ENCODE data around the gene LENG1.

The LENG1 gene

GRCh38 chr19:54162241-54162805 lies 2.8 kb upstream of the LENG1 start:
- peak; percentile 67 for DNase-seq

DNA sequence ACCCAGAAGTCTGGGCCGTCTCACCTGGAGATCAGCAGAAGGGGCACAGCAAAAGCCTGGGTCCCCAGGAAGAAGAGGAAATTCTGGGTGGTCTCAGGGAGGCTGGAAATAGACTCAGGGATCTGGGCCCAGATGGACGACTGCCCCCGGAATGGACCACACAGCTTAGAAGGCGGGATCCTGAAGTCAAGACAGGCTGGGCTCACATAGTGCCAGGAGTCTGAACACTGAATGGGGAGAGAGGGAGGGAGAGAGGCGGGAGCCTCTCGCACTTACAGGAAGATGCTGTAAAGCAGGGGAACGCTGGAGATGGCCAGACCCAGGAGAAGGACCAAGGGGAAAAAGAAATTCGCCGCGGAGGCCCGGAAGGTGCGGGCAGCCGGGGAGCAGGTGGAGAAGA lies 1.3 kb upstream of the LENG1 start:
- DNase-seq = no peak

DNA sequence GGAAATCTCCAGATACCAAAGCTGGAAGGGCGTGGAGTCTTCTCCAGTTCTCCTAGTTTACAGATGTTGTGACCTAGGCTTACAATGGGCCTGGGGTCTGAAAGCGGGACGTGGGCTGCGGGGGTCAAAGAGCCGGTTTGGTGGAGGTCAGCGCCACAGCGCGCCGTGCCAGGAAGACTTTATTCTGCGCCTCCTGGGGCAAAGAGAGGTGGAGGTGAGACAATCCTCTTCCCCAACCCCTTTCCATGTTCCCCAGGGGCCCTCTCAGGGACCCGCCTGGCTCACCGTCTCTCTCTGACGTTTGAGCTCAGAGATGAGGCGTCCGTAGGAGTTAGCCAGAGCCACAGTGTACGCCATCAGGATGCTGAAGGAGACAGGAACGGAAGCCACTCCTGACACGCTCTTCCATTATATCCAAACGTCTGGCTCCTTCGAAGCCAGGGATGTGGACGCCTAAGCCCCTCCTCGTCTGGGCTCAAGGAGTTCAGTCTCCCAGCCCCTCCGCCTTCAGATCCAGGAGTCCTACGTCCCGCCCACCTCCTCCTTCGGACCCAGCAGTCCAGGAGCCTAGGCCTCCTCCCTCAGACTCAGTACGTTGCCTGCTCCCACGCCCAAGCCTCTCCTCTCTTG lies 776 bp upstream of the LENG1 start:
- peak; percentile 36 for DNase-seq

- DNase-seq = no peak
These were observed 639 bp downstream of the LENG1 start for GRCh38 chr19:54158812-54159351.

DNA sequence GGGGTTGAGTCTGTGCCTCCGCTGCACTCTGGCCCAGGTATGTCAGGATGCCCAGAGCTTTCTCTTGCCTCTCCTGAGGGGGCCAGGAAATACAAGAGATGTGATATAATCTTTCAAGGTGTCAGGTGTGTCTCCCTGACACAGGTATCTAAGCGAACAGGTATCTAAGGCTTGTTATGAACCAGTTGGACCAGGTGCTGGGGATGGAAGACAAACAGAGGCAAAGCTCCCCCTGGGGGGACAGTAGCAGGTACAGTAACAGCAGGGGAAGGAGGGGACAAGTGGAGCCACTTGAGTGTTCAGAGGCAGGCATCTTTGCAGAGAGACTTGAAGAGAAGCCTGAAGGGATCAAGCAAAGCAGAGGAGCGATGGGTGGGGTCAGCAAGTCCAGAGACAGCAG lies 2.6 kb downstream of the LENG1 start:
- no peak for DNase-seq

DNA sequence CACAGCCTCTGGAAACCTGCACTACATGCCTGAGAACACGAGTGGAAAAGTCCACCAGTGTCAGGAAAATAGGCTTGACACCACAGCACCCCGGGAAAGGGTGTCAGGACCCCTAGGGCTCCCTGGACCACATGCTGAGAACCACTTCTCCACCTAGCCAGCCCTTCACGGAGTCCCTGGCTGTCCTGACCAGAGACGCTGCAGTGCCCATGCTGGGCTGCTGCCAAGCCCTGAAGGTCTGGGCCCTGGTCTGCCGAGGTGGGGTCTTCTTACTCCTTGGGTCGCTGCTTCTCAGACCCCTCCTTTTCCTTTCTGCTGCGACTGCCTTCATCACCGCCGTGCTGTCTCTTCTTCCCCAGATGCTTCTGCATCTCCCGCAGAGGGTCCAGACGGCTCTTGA lies 3.0 kb downstream of the LENG1 start:
- no peak for DNase-seq

- no peak for DNase-seq
These were observed 3.8 kb downstream of the LENG1 start for GRCh38 chr19:54155694-54156093.

- no peak for DNase-seq
These were observed 4.7 kb downstream of the LENG1 start for GRCh38 chr19:54154603-54155345.

GRCh38 chr19:54153731-54154326 lies 5.7 kb downstream of the LENG1 start:
- no peak for DNase-seq

DNA sequence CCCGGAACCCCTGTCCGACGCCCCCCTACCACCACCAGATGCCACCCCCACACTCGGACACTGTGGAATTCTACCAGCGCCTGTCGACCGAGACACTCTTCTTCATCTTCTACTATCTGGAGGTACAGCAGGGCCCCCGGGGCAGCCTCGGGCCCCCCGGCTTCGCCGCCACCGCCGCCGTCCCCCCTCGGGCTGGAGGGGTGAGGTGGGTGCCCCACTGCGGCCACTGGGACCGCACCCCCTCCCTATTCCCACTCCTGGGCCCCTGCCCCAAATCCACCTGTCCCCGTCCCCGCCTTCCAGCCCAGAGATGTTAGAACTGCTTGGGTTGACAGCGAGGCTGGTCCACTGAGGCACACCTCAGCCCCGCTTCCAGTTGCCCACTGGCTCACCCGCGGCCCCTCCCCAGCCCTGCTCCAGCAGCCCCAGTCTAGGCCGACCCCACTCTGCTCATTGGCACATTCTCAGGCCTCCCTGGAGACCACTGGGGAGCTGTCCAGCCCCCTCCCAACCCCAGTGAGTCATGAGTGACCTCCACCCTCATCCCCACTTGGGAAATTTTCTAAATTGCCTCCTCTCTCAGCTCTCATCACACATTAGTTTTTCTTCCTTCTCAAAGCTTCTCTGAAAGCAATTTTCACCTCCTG lies 6.5 kb downstream of the LENG1 start:
- no peak for DNase-seq

DNA sequence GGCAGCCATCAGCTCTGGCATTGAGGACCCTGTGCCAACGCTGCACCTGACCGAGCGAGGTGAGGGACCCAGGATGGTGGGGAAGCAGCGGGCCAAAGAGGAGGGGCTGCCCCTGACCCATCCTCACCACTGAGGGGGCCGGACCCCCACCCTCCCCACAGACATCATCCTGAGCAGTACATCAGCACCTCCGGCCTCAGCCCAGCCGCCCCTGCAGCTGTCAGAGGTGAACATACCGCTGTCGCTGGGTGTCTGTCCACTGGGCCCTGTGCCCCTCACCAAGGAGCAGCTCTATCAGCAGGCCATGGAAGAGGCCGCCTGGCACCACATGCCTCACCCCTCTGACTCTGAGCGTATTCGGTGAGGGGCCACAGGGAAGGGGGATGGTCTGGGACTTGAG lies 7.3 kb downstream of the LENG1 start:
- no peak for DNase-seq

DNA sequence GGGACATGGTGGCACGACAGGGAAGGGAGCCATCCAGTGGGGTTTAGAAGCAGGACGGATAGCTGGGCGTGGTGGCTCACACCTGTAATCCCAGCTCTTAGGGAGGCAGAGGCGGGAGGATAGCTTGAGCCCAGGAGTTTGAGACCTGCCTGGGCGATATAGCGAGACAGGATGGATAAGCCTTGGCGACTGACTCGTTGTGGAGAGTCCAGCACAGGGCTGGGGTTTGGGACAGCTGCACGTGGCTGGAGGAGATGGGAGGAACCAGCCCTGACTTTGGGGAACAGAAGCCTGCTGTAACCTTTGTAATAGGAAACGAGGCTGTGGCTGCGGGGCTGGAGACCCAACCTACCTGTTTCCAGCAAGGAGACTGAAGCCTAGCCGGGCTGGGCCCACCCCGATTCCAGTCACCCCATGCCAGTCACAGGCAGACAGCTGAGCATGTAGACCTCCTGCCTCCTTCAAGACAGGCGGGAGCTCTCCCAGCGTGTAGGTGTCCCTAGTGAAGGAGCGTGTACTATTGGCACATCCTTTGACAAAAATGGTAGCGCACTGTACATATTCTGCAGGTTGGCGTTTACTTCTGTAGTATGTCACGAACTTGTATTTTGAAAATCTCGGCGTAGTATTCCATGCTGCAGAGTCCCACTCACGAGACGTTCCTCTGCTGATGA lies 8.0 kb downstream of the LENG1 start:
- DNase-seq = no peak

- no peak for DNase-seq
These were observed 10.3 kb downstream of the LENG1 start for GRCh38 chr19:54149021-54149812.

GRCh38 chr19:54148158-54148557 lies 11.4 kb downstream of the LENG1 start:
- DNase-seq = no peak

GRCh38 chr19:54147676-54148075 lies 11.8 kb downstream of the LENG1 start:
- DNase-seq = no peak

GRCh38 chr19:54145541-54146158 lies 13.9 kb downstream of the LENG1 start:
- no peak for DNase-seq

- no peak for DNase-seq
These were observed 17.2 kb downstream of the LENG1 start for GRCh38 chr19:54142166-54142780.

GRCh38 chr19:54141356-54141755 lies 18.2 kb downstream of the LENG1 start:
- no peak for DNase-seq

GRCh38 chr19:54138489-54139256 lies 20.8 kb downstream of the LENG1 start:
- DNase-seq = no peak
